H9 (cell line): ENCODE results near the gene MCF2L. TPM values are rescaled to one million over a fixed set of nuclear protein-coding genes. Genes with fewer than 3 reads are reported as not detected.

Experiments used
- DNase-seq: peaks from one replicate; pipeline ENCODE4 v3.0.0-alpha.2; 2017
- H2AFZ ChIP-seq: one replicate; pipeline ENCODE4 v1.6.1; 2013; ENCODE audit warnings: mild to moderate bottlenecking, low read length, control low read depth, moderate library complexity
- H2AK5ac ChIP-seq: 2 replicates; pipeline ENCODE4 v1.6.1; 2013; ENCODE audit warnings: low read length, control low read depth, mixed read lengths; ENCODE audit not compliant: insufficient read length
- H2BK120ac ChIP-seq: one replicate; pipeline ENCODE4 v1.6.1; 2013; ENCODE audit warnings: low read depth, mild to moderate bottlenecking, low read length, control low read depth, inconsistent platforms; ENCODE audit not compliant: poor library complexity, severe bottlenecking
- H2BK12ac ChIP-seq: 2 replicates; pipeline ENCODE4 v1.6.1; 2013; ENCODE audit warnings: low read length, control low read depth, mixed read lengths, low read depth; ENCODE audit not compliant: insufficient read length
- H2BK15ac ChIP-seq: 2 replicates; pipeline ENCODE4 v1.6.1; 2013; ENCODE audit warnings: low read depth, low read length, control low read depth
- H2BK20ac ChIP-seq: one replicate; pipeline ENCODE4 v1.6.1; 2013; ENCODE audit warnings: low read depth, mild to moderate bottlenecking, low read length, control low read depth, inconsistent platforms; ENCODE audit not compliant: poor library complexity, severe bottlenecking
- H2BK5ac ChIP-seq: 2 replicates; pipeline ENCODE4 v1.6.1; 2013; ENCODE audit warnings: low read length, control low read depth, mixed read lengths; ENCODE audit not compliant: insufficient read length
- H3K14ac ChIP-seq: 2 replicates; pipeline ENCODE4 v1.6.1; 2013; ENCODE audit warnings: low read length, control low read depth; ENCODE audit not compliant: insufficient read depth
- H3K18ac ChIP-seq: 2 replicates; pipeline ENCODE4 v1.6.1; 2013; ENCODE audit warnings: low read depth, mild to moderate bottlenecking, mixed read lengths, low read length, control low read depth; ENCODE audit not compliant: insufficient read length
- H3K23ac ChIP-seq: 2 replicates; pipeline ENCODE4 v1.6.1; 2013; ENCODE audit warnings: low read length, control low read depth, mixed read lengths, low read depth; ENCODE audit not compliant: insufficient read length
- H3K23me2 ChIP-seq: 2 replicates; pipeline ENCODE4 v1.6.1; 2013; ENCODE audit warnings: low read depth, mild to moderate bottlenecking, mixed read lengths, low read length, control low read depth; ENCODE audit not compliant: insufficient read length, poor library complexity, severe bottlenecking
- H3K27ac ChIP-seq: 2 replicates; pipeline ENCODE4 v1.5.1; 2013; ENCODE audit warnings: low read length, control low read depth, mixed read lengths, low read depth; ENCODE audit not compliant: insufficient read length
- H3K27me3 ChIP-seq: 2 replicates; pipeline ENCODE4 v1.6.1; 2013; ENCODE audit warnings: low read length, control low read depth, inconsistent platforms; ENCODE audit not compliant: insufficient read depth
- H3K4ac ChIP-seq: 2 replicates; pipeline ENCODE4 v1.6.1; 2013; ENCODE audit warnings: low read depth, mild to moderate bottlenecking, control low read depth, inconsistent platforms, low read length, moderate library complexity
- H3K4me1 ChIP-seq: 2 replicates; pipeline ENCODE4 v1.6.1; 2013; ENCODE audit warnings: low read length, control low read depth, inconsistent platforms; ENCODE audit not compliant: insufficient read depth
- H3K4me2 ChIP-seq: 2 replicates; pipeline ENCODE4 v1.6.1; 2013; ENCODE audit warnings: low read length, control low read depth, mixed read lengths; ENCODE audit not compliant: insufficient read length, insufficient read depth
- H3K56ac ChIP-seq: 2 replicates; pipeline ENCODE4 v1.6.1; 2013; ENCODE audit warnings: low read depth, mild to moderate bottlenecking, mixed read lengths, low read length, control low read depth; ENCODE audit not compliant: insufficient read length
- H3K79me1 ChIP-seq: 2 replicates; pipeline ENCODE4 v1.6.1; 2013; ENCODE audit warnings: low read depth, mild to moderate bottlenecking, moderate library complexity, low read length, control low read depth, inconsistent platforms; ENCODE audit not compliant: insufficient read depth, poor library complexity, severe bottlenecking
- H3K79me2 ChIP-seq: 2 replicates; pipeline ENCODE4 v1.6.1; 2013; ENCODE audit warnings: low read length, control low read depth, inconsistent platforms; ENCODE audit not compliant: insufficient read depth
- H3K9ac ChIP-seq: 2 replicates; pipeline ENCODE4 v1.6.1; 2013; ENCODE audit warnings: low read length, control low read depth, mixed read lengths; ENCODE audit not compliant: insufficient read length; ENCODE audit errors: extremely low read depth
- H3K9me3 ChIP-seq: one replicate; pipeline ENCODE4 v1.6.1; 2013; ENCODE audit warnings: low read depth, low read length, inconsistent platforms; ENCODE audit not compliant: control insufficient read depth
- H3T11ph ChIP-seq: one replicate; pipeline ENCODE4 v1.6.1; 2013; ENCODE audit warnings: mild to moderate bottlenecking, low read length, control low read depth, inconsistent platforms
- H4K20me1 ChIP-seq: one replicate; pipeline ENCODE4 v1.6.1; 2013; ENCODE audit not compliant: control insufficient read depth, insufficient read length, insufficient read depth
- H4K5ac ChIP-seq: 2 replicates; pipeline ENCODE4 v1.6.1; 2013; ENCODE audit warnings: low read depth, mild to moderate bottlenecking, mixed read lengths, low read length, control low read depth; ENCODE audit not compliant: insufficient read length
- H4K8ac ChIP-seq: replicated peaks from 2 replicates; pipeline ENCODE4 v1.6.1; 2013; ENCODE audit warnings: low read length, control low read depth, mixed read lengths, low read depth; ENCODE audit not compliant: insufficient read length
- H4K91ac ChIP-seq: 2 replicates; pipeline ENCODE4 v1.6.1; 2013; ENCODE audit warnings: low read depth, mild to moderate bottlenecking, moderate library complexity, mixed read lengths, low read length, control low read depth; ENCODE audit not compliant: insufficient read length
- H3K27ac Mint-ChIP-seq, 3 experiments: 2 replicates in 2 of 3; 3 replicates in 1 of 3; pipeline ENCODE4 v1.8.0; 2020 to 2021; ENCODE audit warnings: mixed read lengths in 3 of 3, mild to moderate bottlenecking in 1 of 3, moderate library complexity in 1 of 3
- H3K27me3 Mint-ChIP-seq: 2 replicates; pipeline ENCODE4 v1.8.0; 2021; ENCODE audit warnings: low read depth, mild to moderate bottlenecking, moderate library complexity, mixed read lengths
- H3K36me3 Mint-ChIP-seq, 3 experiments: 2 replicates in 2 of 3; 3 replicates in 1 of 3; pipeline ENCODE4 v1.8.0; 2020 to 2021; ENCODE audit warnings: low read depth in 3 of 3, mixed read lengths in 3 of 3; ENCODE audit not compliant: insufficient read depth in 1 of 3
- H3K4me1 Mint-ChIP-seq, 2 experiments: 2 replicates each; pipeline ENCODE4 v1.8.0; 2020; ENCODE audit warnings: mixed read lengths in 2 of 2
- H3K4me3 Mint-ChIP-seq, 2 experiments: 2 replicates in 1 of 2; 3 replicates in 1 of 2; pipeline ENCODE4 v1.8.0; 2020 to 2021; ENCODE audit warnings: mild to moderate bottlenecking in 2 of 2, mixed read lengths in 2 of 2, moderate library complexity in 1 of 2
- H3K9me3 Mint-ChIP-seq, 2 experiments: 2 replicates in 1 of 2; 3 replicates in 1 of 2; pipeline ENCODE4 v1.8.0; 2020; ENCODE audit warnings: mild to moderate bottlenecking in 2 of 2, mixed read lengths in 2 of 2, moderate library complexity in 1 of 2
- WGBS: extraction: QIAGEN DNeasy Blood & Tissue Kit; methylation state at CpG from one replicate; pipeline ENCODE4 v1.1.7; 2013; ENCODE audit warnings: missing lambda C conversion rate, low lambda C conversion rate, mixed read lengths; ENCODE audit not compliant: insufficient read length; ENCODE audit errors: extremely low coverage; 5-methylcytosine and 5-hydroxymethylcytosine counted together
- total RNA-seq: library from RNA; stranded (reverse); gene quantifications from 2 replicates; pipeline ENCODE4 v1.2.1, GENCODE V29; 2021
- TF ChIP-seq, protein P1 (sequence below): fragments of 200-600 bp; sonication (generic); conservative IDR thresholded peaks from 3 replicates; pipeline ENCODE4 v1.8.0; 2021; ENCODE audit warnings: antibody characterized with exemption, mild to moderate bottlenecking

MCF2L gene
- total RNA-seq, 1 experiment from 2014 or later: 18.5 TPM

DNA sequence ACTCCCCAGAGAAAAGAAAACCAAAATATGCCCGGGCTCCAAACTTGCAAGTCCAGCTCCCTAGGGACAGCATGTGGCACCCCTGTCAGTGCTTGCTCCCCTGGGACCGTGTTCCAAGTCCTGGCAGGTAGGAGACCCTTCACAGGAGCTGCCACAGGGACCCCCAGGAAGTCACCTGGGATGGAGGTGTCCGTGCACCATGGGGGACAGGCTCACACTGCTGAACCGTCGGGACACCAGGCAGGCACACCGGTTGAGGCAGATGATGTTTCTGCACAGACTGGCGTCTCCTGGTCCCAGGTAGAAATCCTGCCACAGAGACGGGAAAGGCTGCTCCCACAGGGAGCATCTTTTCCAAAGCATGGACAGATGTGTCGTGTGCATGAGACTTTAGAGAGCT is 177.7 kb downstream of the MCF2L start:
- Mint-ChIP-seq H3K4me3 (no peak overlapping the region), H3K9me3 (no peaks in the 10 kb centered on the region; a peak in 1 of 5 replicates), H3K36me3 (no peaks in the 10 kb centered on the region; a peak in 2 of 7 replicates), H3K27me3 (peaks cover 13% of the 10 kb centered on the region), H3K4me1 (peaks cover 2 to 16% of the 10 kb centered on the region in 2 experiments; a peak in 2 of 4 replicates), H3K27ac (no peak overlapping the region; a peak in 1 of 7 replicates)
- no peaks in the 10 kb centered on the region for H3K9me3 ChIP-seq
- no peak overlapping the region for H3K27ac ChIP-seq
- H3K4me1 ChIP-seq: no peaks in the 10 kb centered on the region
- peak; percentile 18 for DNase-seq
- H2AK5ac ChIP-seq: no peak overlapping the region
- no peak overlapping the region; the same call in 1 of the 2 replicates for H3K14ac ChIP-seq
- no peak overlapping the region for H3K23ac ChIP-seq
- no peak overlapping the region for H4K5ac ChIP-seq
- H3K9ac ChIP-seq: no peak overlapping the region
- H2BK15ac ChIP-seq: no peak overlapping the region
- H2BK20ac ChIP-seq: no peak overlapping the region
- H4K8ac ChIP-seq: no peak overlapping the region
- no peak overlapping the region for H3K18ac ChIP-seq
- H4K20me1 ChIP-seq: no peaks in the 10 kb centered on the region
- H4K91ac ChIP-seq: no peak overlapping the region
- no peak overlapping the region for H3K4me2 ChIP-seq
- no peak overlapping the region for H2BK120ac ChIP-seq
- H3K23me2 ChIP-seq: no peaks in the 10 kb centered on the region
- H3T11ph ChIP-seq: no peak overlapping the region
- no peak overlapping the region for H2BK12ac ChIP-seq
- TF ChIP-seq, protein P1, sequence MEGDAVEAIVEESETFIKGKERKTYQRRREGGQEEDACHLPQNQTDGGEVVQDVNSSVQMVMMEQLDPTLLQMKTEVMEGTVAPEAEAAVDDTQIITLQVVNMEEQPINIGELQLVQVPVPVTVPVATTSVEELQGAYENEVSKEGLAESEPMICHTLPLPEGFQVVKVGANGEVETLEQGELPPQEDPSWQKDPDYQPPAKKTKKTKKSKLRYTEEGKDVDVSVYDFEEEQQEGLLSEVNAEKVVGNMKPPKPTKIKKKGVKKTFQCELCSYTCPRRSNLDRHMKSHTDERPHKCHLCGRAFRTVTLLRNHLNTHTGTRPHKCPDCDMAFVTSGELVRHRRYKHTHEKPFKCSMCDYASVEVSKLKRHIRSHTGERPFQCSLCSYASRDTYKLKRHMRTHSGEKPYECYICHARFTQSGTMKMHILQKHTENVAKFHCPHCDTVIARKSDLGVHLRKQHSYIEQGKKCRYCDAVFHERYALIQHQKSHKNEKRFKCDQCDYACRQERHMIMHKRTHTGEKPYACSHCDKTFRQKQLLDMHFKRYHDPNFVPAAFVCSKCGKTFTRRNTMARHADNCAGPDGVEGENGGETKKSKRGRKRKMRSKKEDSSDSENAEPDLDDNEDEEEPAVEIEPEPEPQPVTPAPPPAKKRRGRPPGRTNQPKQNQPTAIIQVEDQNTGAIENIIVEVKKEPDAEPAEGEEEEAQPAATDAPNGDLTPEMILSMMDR: no peak
- H3K27me3 ChIP-seq: no peaks in the 10 kb centered on the region; the same call in 1 of the 2 replicates
- H2BK5ac ChIP-seq: no peak overlapping the region
- no CpG with 5 or more reads among the region's 9 CpGs for WGBS
- H3K56ac ChIP-seq: no peak overlapping the region
- H2AFZ ChIP-seq: no peak overlapping the region
- H3K79me2 ChIP-seq: no peaks in the 10 kb centered on the region
- no peak overlapping the region for H3K4ac ChIP-seq
- H3K79me1 ChIP-seq: no peaks in the 10 kb centered on the region
